Measurements from ENCODE around the gene MPRIP.

Gene MPRIP

DNA sequence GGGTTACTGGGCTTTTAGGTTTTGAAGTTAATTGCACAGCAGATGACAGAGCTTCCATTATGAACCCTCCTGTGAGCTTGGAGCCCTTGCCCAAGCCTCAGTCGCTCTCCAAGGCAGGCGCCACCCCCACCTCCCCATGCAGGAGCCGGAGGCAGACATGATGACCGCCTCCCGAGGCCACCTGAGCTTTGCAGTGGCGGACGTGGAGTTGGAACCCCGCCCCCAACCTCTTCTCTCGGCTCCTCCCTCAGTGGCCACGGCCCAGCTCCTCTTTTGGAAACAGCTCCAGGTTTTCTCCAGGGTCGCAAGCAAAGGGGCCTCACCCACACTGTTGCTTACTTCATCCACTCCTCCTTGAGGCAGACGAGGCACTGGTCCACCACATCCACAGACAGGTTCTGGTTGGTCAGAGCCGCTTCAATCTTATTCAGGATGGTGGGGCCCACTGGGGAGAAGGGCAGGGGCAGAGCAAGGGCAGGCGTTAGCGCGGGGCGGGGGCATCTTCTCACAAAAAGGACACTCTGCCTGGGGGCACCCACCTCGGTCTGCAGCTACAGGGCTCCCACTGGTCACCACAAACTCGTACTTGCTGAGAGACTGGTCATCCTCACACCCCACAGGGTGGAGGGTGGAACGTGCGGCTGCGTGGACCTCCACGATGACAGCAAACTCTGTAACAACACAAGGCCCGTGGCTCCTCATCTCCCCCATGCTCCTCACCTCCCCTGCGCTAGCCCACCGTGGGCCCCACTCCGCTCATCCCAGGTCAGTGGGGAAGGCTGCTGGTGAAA is 172.6 kb downstream of the MPRIP start:
- DNase-seq: no peak

DNA sequence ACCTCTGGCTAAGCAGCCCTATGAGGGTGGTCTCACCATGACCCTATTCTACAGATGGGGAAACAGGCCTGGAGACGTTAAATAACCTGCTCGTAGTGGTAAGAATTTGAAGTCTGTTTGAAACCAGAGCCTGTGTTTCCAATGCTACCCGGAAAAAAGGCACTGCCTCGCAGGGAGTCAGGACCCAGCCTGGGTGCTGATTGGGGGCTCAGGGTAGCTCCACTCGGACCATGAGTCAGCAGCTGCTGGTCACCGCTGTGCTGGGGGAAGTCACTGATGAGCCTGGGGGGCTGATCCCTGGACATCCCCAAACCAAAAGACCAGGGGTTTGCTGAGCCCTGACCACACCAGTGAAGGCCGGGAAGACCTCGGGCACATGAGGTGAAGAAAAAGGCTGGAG is 173.3 kb downstream of the MPRIP start:
- no peak for DNase-seq

DNA sequence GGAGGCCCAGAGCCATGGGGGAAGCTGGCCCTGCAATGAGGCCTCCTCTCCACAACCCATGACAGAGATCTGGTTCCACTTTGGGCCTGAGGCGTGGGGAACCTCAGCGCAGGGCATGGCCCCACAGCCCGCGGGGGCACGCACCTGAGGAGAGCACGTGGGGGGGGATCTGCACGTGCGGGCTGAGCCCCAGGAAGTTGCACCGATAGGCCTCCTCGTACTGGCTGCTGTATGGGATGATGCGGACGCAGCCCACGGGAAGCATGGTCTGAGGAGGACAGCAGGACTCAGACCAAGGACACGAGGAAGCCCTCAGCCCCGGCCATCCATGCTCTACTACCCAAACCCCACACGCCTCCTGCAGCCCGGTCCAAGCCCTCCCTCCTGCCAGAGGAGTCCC is 174.0 kb downstream of the MPRIP start:
- no peak for DNase-seq

- no peak for DNase-seq
These were observed 174.5 kb downstream of the MPRIP start for GRCh38 chr17:17216776-17217175.

GRCh38 chr17:17217995-17218394 is 175.7 kb downstream of the MPRIP start:
- DNase-seq: no peak

GRCh38 chr17:17220529-17220928 is 178.3 kb downstream of the MPRIP start:
- DNase-seq: no peak

DNA sequence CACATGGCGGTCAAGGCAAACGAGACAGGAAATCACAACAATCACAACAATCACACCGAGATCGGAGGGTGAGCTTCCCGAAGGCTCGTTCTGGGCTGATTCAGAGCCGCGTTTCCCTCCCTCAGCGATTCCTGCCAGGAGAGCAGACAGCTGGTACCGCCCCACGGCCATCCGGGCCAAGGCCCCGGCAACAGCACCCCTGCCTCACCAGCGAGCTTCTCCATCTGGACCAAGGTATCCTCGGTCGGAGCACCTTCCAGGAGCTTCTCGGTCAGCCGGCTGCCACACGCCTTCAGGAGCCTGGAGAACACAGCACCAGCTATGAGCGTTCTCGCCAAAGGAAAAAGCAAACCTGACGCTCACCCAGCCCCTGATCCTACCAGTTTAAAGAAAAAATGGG is 179.1 kb downstream of the MPRIP start:
- DNase-seq: no peak

- DNase-seq: no peak
These were observed 181.5 kb downstream of the MPRIP start for GRCh38 chr17:17223736-17224135.

DNA sequence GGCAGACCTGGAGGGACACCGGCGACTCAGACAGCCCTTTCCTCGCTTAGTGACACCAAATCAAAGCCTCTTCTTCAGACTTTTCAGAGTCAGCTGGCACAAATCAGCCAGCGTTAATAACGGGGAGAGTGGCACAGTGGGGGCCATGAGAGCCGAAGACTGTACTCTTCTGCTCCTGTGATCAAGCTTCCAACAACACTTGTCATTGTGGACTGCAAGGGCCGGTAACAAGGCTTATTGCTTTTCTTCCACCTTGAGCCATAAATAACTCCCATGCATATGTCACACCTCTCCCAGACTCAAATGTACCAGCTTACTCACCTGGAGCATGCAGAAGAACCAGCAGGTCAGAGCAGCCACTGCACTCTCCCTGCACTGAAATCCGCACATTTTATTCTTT is 181.9 kb downstream of the MPRIP start:
- no peak for DNase-seq

GRCh38 chr17:17225901-17226300 is 183.6 kb downstream of the MPRIP start:
- DNase-seq: no peak

DNA sequence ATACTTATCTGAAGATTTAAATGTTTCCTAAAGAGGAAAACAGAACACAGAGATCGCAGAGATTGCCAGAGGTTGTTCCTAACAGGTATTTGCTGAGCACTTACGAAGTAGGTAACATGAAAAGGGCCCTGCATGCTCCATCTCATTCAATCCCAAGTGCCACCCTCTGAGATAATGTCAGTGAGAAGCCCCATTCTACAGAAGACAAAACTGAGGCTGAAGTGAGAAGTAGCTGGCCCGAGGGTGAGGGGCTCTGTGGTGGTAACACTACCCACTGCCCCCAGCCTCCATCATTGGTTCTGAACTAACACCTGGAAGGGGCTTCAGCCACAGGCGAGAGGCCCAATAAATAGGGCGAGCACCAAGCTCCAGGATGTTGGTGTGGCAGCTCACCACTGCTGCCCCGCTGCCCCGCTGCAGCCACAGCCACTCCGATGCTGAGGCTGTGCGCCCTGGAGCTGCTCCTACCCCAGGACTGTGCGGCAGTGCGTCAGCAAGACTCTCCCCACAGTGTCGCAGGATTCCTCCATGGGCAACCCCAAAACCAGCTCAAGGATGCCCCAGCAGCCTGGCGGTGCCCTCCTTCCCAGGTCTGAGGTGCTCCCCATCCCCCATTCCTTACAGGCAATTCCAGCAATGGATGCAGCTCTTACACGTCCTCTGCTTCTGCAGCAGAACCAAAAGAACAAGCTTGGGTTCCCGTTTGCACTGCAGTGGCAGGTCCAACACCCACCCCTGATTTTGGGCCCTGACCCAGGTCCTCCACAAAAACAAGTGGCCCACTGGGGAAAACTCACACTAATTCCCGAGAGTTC is 184.4 kb downstream of the MPRIP start:
- no peak for DNase-seq

DNA sequence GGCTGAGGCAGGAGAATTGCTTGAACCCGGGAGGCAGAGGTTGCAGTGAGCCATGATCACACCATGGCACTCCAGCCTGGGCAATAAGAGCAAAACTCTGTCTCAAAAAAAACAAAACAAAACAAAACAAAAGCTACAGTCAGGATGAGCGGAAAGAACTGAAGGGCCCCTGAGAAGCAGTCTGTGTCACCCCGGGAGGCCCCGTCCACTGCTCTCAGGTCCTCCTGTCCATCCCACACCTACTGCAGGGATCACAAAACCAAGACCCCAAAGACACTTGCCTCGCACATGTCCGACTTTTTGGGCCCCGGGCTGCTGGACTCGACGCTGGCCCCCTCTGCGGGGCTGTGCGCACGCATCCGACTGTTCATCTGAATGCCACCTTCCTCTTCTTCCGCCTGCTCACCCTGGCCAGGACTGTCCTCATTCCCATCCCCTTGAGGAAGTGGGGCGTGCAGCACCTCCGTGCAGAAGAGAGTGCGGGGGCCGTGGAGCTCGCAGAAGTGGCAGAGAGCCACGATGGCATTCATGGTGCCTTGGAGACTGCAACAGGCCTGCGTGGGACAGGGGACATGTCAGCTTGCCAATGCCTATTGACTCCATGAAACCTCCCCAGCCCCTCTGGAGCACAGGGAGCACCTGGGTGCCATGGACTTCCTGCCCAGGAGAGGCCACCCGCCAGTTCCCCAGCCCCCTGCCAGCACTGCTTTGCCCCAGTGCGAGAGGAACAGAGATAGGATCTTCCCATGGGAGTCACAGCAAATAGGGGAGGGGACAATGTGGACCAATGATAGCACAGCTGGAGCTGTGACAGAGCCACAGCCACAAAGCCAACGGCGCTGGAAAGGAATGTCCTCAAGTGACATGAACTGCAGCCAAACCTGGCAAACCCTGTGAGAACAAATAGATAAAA is 185.6 kb downstream of the MPRIP start:
- DNase-seq: no peak

- DNase-seq: no peak
These were observed 186.4 kb downstream of the MPRIP start for GRCh38 chr17:17228521-17229279.

DNA sequence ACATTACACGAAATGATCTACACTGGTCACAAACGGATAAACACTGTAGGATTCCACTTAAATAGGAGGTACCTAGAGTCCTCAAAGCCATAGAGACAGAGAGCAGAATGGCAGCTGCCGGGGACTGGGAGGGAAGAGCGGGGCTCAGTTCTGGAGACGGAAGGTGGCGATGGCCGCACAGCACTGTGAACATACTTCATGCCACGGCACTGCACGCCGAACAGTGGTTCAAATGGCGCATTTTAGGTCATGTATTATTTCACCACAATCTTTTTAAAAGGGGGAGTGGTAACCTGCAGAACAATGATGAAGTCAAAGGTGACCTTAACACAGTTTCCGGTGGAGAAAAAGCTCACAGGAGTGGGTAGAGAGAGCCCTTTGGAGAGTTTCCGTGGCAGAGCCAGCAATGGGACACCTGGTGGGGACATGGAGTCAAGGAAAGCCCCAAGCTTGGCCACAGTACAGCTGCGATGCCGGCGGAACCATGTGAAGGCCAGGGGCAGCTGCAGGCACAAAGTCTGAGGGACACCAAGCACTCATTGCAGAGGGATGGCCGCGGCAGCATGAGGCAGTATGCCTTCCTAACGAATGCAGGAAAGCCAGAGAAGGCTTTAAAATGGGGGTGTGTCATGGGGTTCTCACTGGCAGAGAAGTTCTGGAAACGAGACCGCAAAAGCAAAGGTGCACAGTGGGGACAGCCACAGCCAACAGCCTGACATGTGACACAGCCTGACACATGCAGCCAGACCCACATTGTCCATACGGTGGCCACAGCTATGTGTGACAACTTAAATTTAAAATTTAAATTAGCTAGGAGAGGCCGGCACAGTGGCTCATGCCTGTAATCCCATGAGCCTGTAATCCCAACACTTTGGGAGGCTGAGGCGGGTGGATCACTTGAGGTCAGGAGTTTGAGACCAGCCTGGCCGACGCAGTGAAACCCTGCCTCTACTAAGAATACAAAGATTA is 187.4 kb downstream of the MPRIP start:
- no peak for DNase-seq

GRCh38 chr17:17231621-17232302 is 189.5 kb downstream of the MPRIP start:
- no peak for DNase-seq

DNA sequence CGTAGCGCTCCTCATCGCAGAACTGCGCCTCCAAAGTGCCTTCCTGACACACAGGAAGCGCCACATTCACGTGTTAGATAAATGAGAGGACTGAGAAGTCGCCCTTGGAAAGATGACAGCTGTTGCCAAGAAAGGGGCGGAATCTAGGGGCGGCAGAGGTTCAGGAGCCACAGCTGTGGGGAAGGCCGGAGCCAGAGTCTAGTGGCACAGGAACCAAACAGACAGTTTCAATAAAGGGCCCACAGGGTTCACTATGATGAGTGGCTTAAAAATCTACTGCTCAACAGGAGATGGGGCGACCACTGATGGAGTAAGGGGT is 190.0 kb downstream of the MPRIP start:
- DNase-seq: no peak

- no peak for DNase-seq
These were observed 193.2 kb downstream of the MPRIP start for GRCh38 chr17:17235212-17236174.

- DNase-seq: no peak
These were observed 194.2 kb downstream of the MPRIP start for GRCh38 chr17:17236295-17237025.

Measured in right kidney (tissue), 1 donor.